Trophoblast cell (in vitro differentiated cells and primary cell): ENCODE measurements around the gene IBTK.

Experiments used
- DNase-seq, 2 donors: peaks; one replicate each; pipeline ENCODE4 v3.0.0-alpha.2; 2016
- H2AFZ ChIP-seq: 2 replicates; pipeline ENCODE4 v1.6.1; 2013; ENCODE audit warnings: low read length, moderate library complexity, mild to moderate bottlenecking; ENCODE audit not compliant: insufficient read depth, poor library complexity
- H2AK5ac ChIP-seq: 2 replicates; pipeline ENCODE4 v1.6.1; 2013; ENCODE audit warnings: mild to moderate bottlenecking, low read length
- H2BK120ac ChIP-seq: 2 replicates; pipeline ENCODE4 v1.6.1; 2013; ENCODE audit warnings: low read length, mild to moderate bottlenecking, moderate library complexity; ENCODE audit not compliant: insufficient read depth, poor library complexity
- H2BK12ac ChIP-seq: 2 replicates; pipeline ENCODE4 v1.6.1; 2013; ENCODE audit warnings: mild to moderate bottlenecking, low read length, moderate library complexity
- H2BK5ac ChIP-seq: 2 replicates; pipeline ENCODE4 v1.6.1; 2013; ENCODE audit warnings: low read length, low read depth, moderate library complexity, mild to moderate bottlenecking; ENCODE audit not compliant: poor library complexity
- H3K14ac ChIP-seq: 2 replicates; pipeline ENCODE4 v1.6.1; 2013; ENCODE audit warnings: mild to moderate bottlenecking, low read length
- H3K18ac ChIP-seq: 2 replicates; pipeline ENCODE4 v1.6.1; 2013; ENCODE audit warnings: mild to moderate bottlenecking, low read length
- H3K23ac ChIP-seq: 2 replicates; pipeline ENCODE4 v1.6.1; 2013; ENCODE audit warnings: low read length
- H3K27ac ChIP-seq: 2 replicates; pipeline ENCODE4 v1.5.1; 2013; ENCODE audit warnings: low read depth, mild to moderate bottlenecking, inconsistent platforms, low read length, moderate library complexity
- H3K27me3 ChIP-seq: 2 replicates; pipeline ENCODE4 v1.6.1; 2013; ENCODE audit warnings: inconsistent platforms, mild to moderate bottlenecking, low read length, moderate library complexity; ENCODE audit not compliant: insufficient read depth
- H3K36me3 ChIP-seq, 2 experiments: 1 replicate in 1 of 2; 2 replicates in 1 of 2; pipeline ENCODE4 v1.6.1; 2013; ENCODE audit warnings: low read length in 2 of 2, mild to moderate bottlenecking in 2 of 2, moderate library complexity in 1 of 2; ENCODE audit not compliant: insufficient read depth in 2 of 2, control insufficient read depth in 1 of 2
- H3K4ac ChIP-seq: 2 replicates; pipeline ENCODE4 v1.6.1; 2013; ENCODE audit warnings: low read depth, mild to moderate bottlenecking, low read length, moderate library complexity
- H3K4me1 ChIP-seq, 2 experiments: 1 replicate in 1 of 2; 2 replicates in 1 of 2; pipeline ENCODE4 v1.6.1; 2013; ENCODE audit warnings: low read length in 2 of 2, mild to moderate bottlenecking in 2 of 2, moderate library complexity in 1 of 2; ENCODE audit not compliant: insufficient read depth in 2 of 2, control insufficient read depth in 1 of 2
- H3K4me2 ChIP-seq: 2 replicates; pipeline ENCODE4 v1.6.1; 2013; ENCODE audit warnings: inconsistent platforms, mild to moderate bottlenecking, low read length, moderate library complexity
- H3K4me3 ChIP-seq: 2 replicates; pipeline ENCODE4 v1.5.1; 2013; ENCODE audit warnings: mild to moderate bottlenecking, low read depth, low read length, inconsistent platforms
- H3K79me1 ChIP-seq: one replicate; pipeline ENCODE4 v1.6.1; 2013; ENCODE audit warnings: low read length
- H3K79me2 ChIP-seq: 2 replicates; pipeline ENCODE4 v1.6.1; 2013; ENCODE audit warnings: low read length, mild to moderate bottlenecking; ENCODE audit not compliant: control insufficient read depth, insufficient read depth, poor library complexity
- H3K9ac ChIP-seq: 2 replicates; pipeline ENCODE4 v1.6.1; 2013; ENCODE audit warnings: mild to moderate bottlenecking, low read length
- H3K9me3 ChIP-seq: 2 replicates; pipeline ENCODE4 v1.6.1; 2013; ENCODE audit warnings: low read depth, mild to moderate bottlenecking, control low read depth, inconsistent platforms, low read length; ENCODE audit not compliant: insufficient read depth
- H4K12ac ChIP-seq: 2 replicates; pipeline ENCODE4 v1.6.1; 2013; ENCODE audit warnings: low read depth, mild to moderate bottlenecking, low read length, moderate library complexity
- H4K8ac ChIP-seq: 2 replicates; pipeline ENCODE4 v1.6.1; 2013; ENCODE audit warnings: low read depth, mild to moderate bottlenecking, low read length, moderate library complexity
- H4K91ac ChIP-seq: one replicate; pipeline ENCODE4 v1.6.1; 2013; ENCODE audit warnings: low read depth, mild to moderate bottlenecking, low read length, moderate library complexity
- WGBS: extraction: QIAGEN DNeasy Blood & Tissue Kit; methylation state at CpG from one replicate; pipeline ENCODE4 v1.1.7; 2013; ENCODE audit warnings: missing lambda C conversion rate; ENCODE audit not compliant: insufficient read length, insufficient coverage; ENCODE audit errors: extremely low coverage; 5-methylcytosine and 5-hydroxymethylcytosine counted together

IBTK gene

DNA sequence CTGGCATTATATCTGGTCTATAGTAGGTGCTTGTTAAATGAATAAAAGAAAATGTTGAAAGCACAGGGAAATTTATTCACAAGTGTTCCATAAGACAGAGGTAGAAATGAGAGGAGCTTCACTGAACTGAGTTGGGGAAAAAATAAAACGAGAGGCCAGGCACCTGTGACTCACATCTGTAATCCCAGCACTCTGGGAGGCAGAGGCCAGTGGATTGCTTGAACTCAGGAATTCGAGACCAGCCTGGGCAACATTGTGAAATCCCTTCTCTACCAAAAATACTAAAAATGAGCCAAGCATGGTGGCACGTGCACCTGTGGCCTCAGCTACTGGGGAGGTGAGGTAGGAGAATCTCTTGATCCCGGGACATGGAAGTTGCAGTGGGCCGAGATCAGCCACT, 28.1 kb upstream of the IBTK start:
- Histone ChIP-seq H3K18ac (no peak overlapping the region), H2BK5ac (no peak overlapping the region), H3K27me3 (no peaks in the 10 kb centered on the region), H3K79me1 (no peaks in the 10 kb centered on the region), H4K12ac (no peak overlapping the region), H2AFZ (no peak overlapping the region), H3K4ac (no peak overlapping the region), H4K8ac (no peak overlapping the region), H3K36me3 (no peaks in the 10 kb centered on the region), H3K4me1 (peaks cover 0 to 1% of the 10 kb centered on the region in 2 experiments), H2BK120ac (no peak overlapping the region), H3K23ac (no peak overlapping the region), H4K91ac (no peak overlapping the region), H3K79me2 (no peaks in the 10 kb centered on the region), H3K4me2 (no peak overlapping the region), H3K27ac (no peak overlapping the region), H3K9ac (no peak overlapping the region), H3K14ac (no peak overlapping the region), H3K4me3 (no peak overlapping the region), H3K9me3 (no peaks in the 10 kb centered on the region), H2AK5ac (no peak overlapping the region), H2BK12ac (no peak overlapping the region)
- WGBS = no CpG with 5 or more reads among the region's 5 CpGs
- DNase-seq = no peak

- Histone ChIP-seq H2AFZ (no peak overlapping the region), H3K9me3 (no peaks in the 10 kb centered on the region), H3K79me1 (no peaks in the 10 kb centered on the region), H3K4me3 (no peak overlapping the region), H3K23ac (no peak overlapping the region), H4K8ac (no peak overlapping the region), H3K4me1 (peaks cover 0 to 1% of the 10 kb centered on the region in 2 experiments), H3K27ac (no peak overlapping the region), H4K12ac (no peak overlapping the region), H2BK12ac (no peak overlapping the region), H3K4ac (no peak overlapping the region), H3K27me3 (no peaks in the 10 kb centered on the region), H2AK5ac (no peak overlapping the region), H3K14ac (no peak overlapping the region), H3K18ac (no peak overlapping the region), H4K91ac (no peak overlapping the region), H3K4me2 (no peak overlapping the region), H3K36me3 (no peaks in the 10 kb centered on the region), H3K9ac (no peak overlapping the region), H2BK5ac (no peak overlapping the region), H3K79me2 (no peaks in the 10 kb centered on the region), H2BK120ac (no peak overlapping the region)
- WGBS = no CpG with 5 or more reads among the region's 1 CpG
- DNase-seq = no peak
Observed at GRCh38 chr6:82273295-82273694, 25.8 kb upstream of the IBTK start.

DNA sequence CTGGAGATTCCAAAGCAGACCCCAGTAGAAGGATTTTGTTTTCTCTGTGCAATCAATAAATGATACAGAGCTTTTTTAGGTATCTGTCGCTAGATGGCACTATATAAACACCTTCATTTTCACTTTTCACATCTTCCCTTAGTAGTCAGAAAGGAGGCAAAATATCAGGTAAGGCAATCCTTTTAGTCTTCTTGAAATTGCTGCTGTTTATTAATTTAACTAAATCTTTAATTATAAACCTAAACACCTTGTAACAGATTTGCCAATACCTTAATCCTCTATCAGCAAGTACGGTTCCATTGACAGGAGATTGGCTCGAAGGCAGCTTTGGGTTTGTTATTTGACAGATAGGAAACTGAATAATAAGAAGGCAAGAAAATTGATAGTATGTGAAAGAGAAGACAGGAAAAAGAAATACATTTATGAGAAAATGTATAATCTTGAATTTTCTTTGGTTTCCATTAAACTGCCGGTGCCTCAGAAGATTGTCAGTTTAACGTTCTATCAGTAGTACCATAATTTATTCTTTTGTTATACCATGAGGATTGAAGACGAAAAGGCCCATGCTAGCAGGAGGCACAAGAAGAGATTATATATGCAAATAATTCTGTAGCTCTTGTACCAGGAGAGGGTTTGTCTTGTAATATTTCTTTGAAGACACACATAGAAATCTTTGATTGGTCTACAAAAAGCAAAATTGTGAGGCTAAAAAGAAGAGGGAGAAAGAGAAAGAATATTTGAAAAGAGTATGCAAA, 23.5 kb upstream of the IBTK start:
- Histone ChIP-seq H4K91ac (no peak overlapping the region), H2BK5ac (no peak overlapping the region), H3K14ac (no peak overlapping the region), H2BK120ac (no peak overlapping the region), H3K36me3 (no peaks in the 10 kb centered on the region), H3K23ac (no peak overlapping the region), H3K79me2 (no peaks in the 10 kb centered on the region), H3K4ac (no peak overlapping the region), H3K4me2 (no peak overlapping the region), H3K9ac (no peak overlapping the region), H3K79me1 (no peaks in the 10 kb centered on the region), H3K27ac (no peak overlapping the region), H4K8ac (no peak overlapping the region), H2AFZ (no peak overlapping the region), H3K18ac (no peak overlapping the region), H2BK12ac (no peak overlapping the region), H3K27me3 (no peaks in the 10 kb centered on the region), H4K12ac (no peak overlapping the region), H3K9me3 (no peaks in the 10 kb centered on the region), H2AK5ac (no peak overlapping the region), H3K4me3 (no peak overlapping the region), H3K4me1 (peaks cover 0 to 1% of the 10 kb centered on the region in 2 experiments)
- peak in 1 of 2 donors; percentile 61 for DNase-seq
- no CpG with 5 or more reads among the region's 6 CpGs for WGBS

DNA sequence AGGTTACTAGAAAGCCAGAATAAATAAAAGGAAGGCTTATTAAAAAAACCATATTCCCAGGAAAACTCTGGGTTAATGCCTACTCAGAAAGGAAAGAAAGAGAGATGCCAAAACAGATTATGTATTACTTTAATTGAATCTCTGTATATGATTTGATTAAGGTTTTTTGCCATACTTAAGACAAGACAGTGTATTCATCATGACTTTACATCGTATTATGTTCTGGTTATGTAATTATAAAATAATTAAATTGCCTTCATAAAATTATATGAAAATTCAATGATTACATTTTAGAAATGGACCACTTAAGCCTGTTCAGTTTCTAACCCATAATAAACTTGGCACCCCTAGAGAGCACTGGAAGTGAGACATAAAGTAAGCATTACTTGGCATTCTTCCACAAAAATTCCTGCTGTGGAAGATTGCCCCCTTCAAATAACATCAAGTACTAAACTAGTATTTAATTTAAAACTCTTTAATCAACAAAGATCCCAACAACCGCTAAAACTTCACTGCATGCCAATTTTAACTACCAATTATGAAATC, 20.8 kb upstream of the IBTK start:
- no peak overlapping the region for H2BK120ac ChIP-seq
- H2BK5ac ChIP-seq = no peak overlapping the region
- no peak overlapping the region for H3K9ac ChIP-seq
- H3K4me2 ChIP-seq = no peak overlapping the region
- H3K4me1 ChIP-seq = no peaks in the 10 kb centered on the region
- no peak overlapping the region for H4K91ac ChIP-seq
- DNase-seq = no peak
- H3K36me3 ChIP-seq = no peaks in the 10 kb centered on the region
- no peaks in the 10 kb centered on the region for H3K79me2 ChIP-seq
- no peak overlapping the region for H4K8ac ChIP-seq
- no peak overlapping the region for H4K12ac ChIP-seq
- H3K14ac ChIP-seq = no peak overlapping the region
- no peak overlapping the region for H3K23ac ChIP-seq
- H3K4me3 ChIP-seq = no peak overlapping the region
- H3K4ac ChIP-seq = no peak overlapping the region
- no peaks in the 10 kb centered on the region for H3K79me1 ChIP-seq
- no peak overlapping the region for H2AK5ac ChIP-seq
- H2BK12ac ChIP-seq = no peak overlapping the region
- H3K9me3 ChIP-seq = no peaks in the 10 kb centered on the region
- no CpG with 5 or more reads among the region's 2 CpGs for WGBS
- H3K18ac ChIP-seq = no peak overlapping the region
- no peaks in the 10 kb centered on the region for H3K27me3 ChIP-seq
- no peak overlapping the region for H3K27ac ChIP-seq
- no peak overlapping the region for H2AFZ ChIP-seq
